Measurements from ENCODE around the gene CXorf65.

DNA sequence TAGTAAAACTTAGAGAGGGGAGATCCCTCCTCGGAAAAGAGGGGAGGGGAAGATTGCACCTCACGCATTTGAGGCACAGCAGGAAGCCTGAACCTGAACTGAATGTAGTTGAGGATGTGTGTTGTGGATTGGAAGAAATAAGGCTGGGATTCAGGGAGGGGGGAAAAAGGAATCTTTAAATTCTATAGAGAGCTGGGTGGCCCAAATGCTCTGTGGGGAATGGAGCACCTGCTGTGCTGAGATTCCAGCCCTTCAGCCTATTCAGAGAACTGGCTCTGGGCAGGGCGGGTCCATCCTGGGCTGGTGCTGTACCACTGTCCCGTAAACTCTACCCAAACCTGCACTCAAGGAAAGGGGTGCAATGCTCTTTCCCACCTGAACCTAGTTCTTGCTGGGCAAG, 6.8 kb downstream of the CXorf65 start:
- TF ChIP-seq, protein P1, sequence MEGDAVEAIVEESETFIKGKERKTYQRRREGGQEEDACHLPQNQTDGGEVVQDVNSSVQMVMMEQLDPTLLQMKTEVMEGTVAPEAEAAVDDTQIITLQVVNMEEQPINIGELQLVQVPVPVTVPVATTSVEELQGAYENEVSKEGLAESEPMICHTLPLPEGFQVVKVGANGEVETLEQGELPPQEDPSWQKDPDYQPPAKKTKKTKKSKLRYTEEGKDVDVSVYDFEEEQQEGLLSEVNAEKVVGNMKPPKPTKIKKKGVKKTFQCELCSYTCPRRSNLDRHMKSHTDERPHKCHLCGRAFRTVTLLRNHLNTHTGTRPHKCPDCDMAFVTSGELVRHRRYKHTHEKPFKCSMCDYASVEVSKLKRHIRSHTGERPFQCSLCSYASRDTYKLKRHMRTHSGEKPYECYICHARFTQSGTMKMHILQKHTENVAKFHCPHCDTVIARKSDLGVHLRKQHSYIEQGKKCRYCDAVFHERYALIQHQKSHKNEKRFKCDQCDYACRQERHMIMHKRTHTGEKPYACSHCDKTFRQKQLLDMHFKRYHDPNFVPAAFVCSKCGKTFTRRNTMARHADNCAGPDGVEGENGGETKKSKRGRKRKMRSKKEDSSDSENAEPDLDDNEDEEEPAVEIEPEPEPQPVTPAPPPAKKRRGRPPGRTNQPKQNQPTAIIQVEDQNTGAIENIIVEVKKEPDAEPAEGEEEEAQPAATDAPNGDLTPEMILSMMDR (IDR thresholded peaks at IDR 0.05; ENCODE audit: borderline replicate concordance, extremely low read depth, low read length, poor library complexity, severe bottlenecking), result no peak
- TF ChIP-seq EZH2 (IDR thresholded peaks at IDR 0.05; ENCODE audit: borderline replicate concordance, low read depth, low read length, severe bottlenecking), result no peak

Data from DND-41 (cell line).